Natural killer cell (primary cell): ENCODE results near the gene KSR1. TPM values are rescaled to one million over a fixed set of nuclear protein-coding genes. Genes with fewer than 3 reads are reported as not detected.
"Not testable (repeated sequence)": the region's sequence is repeated elsewhere in the genome, so short reads cannot be mapped to it uniquely, and the experiment has no call there.

Experiments
- ATAC-seq, 3 donors: fragments of 150-1000 bp in 2 of 3; fragments of 200-7000 bp in 1 of 3; cut with Tn5 transposase; 1 replicate in 1 of 3; 2 replicates in 2 of 3; pipeline ENCODE4 v1.10.0; 2021; ENCODE audit warnings: mild to moderate bottlenecking in 2 of 3, moderate library complexity in 2 of 3
- DNase-seq, 2 donors: peaks; one replicate each; pipeline versions ENCODE4 v3.0.0 to v3.0.0-alpha.2; 2013 to 2021; ENCODE audit warnings: mixed read lengths in 1 of 2
- H3K27ac ChIP-seq: one replicate; pipeline ENCODE4 v1.5.1; 2013; ENCODE audit warnings: mild to moderate bottlenecking, low read length
- H3K27me3 ChIP-seq: one replicate; pipeline ENCODE4 v1.6.1; 2013; ENCODE audit warnings: low read length; ENCODE audit not compliant: control insufficient read depth, insufficient read depth
- H3K36me3 ChIP-seq: one replicate; pipeline ENCODE4 v1.6.1; 2013; ENCODE audit warnings: low read length; ENCODE audit not compliant: control insufficient read depth, insufficient read depth
- H3K4me1 ChIP-seq: one replicate; pipeline ENCODE4 v1.6.1; 2013; ENCODE audit warnings: low read length; ENCODE audit not compliant: control insufficient read depth, insufficient read depth
- H3K4me3 ChIP-seq: one replicate; pipeline ENCODE4 v1.5.1; 2013; ENCODE audit warnings: low read length
- H3K9me3 ChIP-seq: one replicate; pipeline ENCODE4 v1.6.1; 2013; ENCODE audit warnings: low read length; ENCODE audit not compliant: control insufficient read depth, insufficient read depth
- H3K27ac Mint-ChIP-seq, 2 donors: one replicate each; pipeline ENCODE4 v1.8.0; 2022; ENCODE audit warnings: mild to moderate bottlenecking in 2 of 2, mixed read lengths in 2 of 2, moderate library complexity in 1 of 2
- H3K27me3 Mint-ChIP-seq, 2 donors: one replicate each; pipeline ENCODE4 v1.8.0; 2022; ENCODE audit warnings: low read depth in 2 of 2, mixed read lengths in 2 of 2
- H3K36me3 Mint-ChIP-seq: one replicate; pipeline ENCODE4 v1.8.0; 2022; ENCODE audit warnings: mixed read lengths
- H3K4me1 Mint-ChIP-seq, 2 donors: one replicate each; pipeline ENCODE4 v1.8.0; 2022; ENCODE audit warnings: mixed read lengths in 2 of 2
- H3K4me3 Mint-ChIP-seq: one replicate; pipeline ENCODE4 v1.8.0; 2022; ENCODE audit warnings: mild to moderate bottlenecking, moderate library complexity, mixed read lengths
- H3K9me3 Mint-ChIP-seq, 2 donors: one replicate each; pipeline ENCODE4 v1.8.0; 2022; ENCODE audit warnings: mixed read lengths in 2 of 2
- CTCF ChIP-seq: fragments of 200-600 bp; IDR thresholded peaks from one replicate; pipeline ENCODE4 v1.8.0; 2022; ENCODE audit warnings: antibody characterized with exemption
- WGBS: methylation state at CpG from one replicate; pipeline ENCODE4 v1.1.7; 2013; ENCODE audit warnings: missing lambda C conversion rate; ENCODE audit not compliant: insufficient coverage; 5-methylcytosine and 5-hydroxymethylcytosine counted together
- intact Hi-C: fragments of 100-400 bp; cut with micrococcal nuclease; formaldehyde crosslinking; loops from one replicate; pipeline ENCODE4 v1.14.2; 2022
- total RNA-seq, 4 donors: library from RNA; stranded (reverse); fragments of 120-200 nt in 1 of 4; gene quantifications; one replicate each; pipeline versions ENCODE4 v1.2.3 to v1.2.4, GENCODE V29; 2013 to 2022

The KSR1 gene
- total RNA-seq, 3 donors from 2014 or later (not counting 1 experiment from before 2014, with no cell fraction given): 46.4 to 63.1 (median 59.2) TPM

GRCh38 chr17:27419156-27419555 lies 37.1 kb upstream of the KSR1 start:
- WGBS: 98% methylated on average over 4 of the region's 4 CpGs
- no peaks in the 10 kb centered on the region for H3K4me1 Mint-ChIP-seq
- H3K9me3 Mint-ChIP-seq: no peaks in the 10 kb centered on the region

GRCh38 chr17:27420211-27420950 lies 35.9 kb upstream of the KSR1 start:
- no peak for ATAC-seq
- Mint-ChIP-seq H3K4me1 (no peaks in the 10 kb centered on the region), H3K9me3 (no peaks in the 10 kb centered on the region), H3K4me3 (no peak overlapping the region), H3K27me3 (no peaks in the 10 kb centered on the region), H3K27ac (no peak overlapping the region), H3K36me3 (no peaks in the 10 kb centered on the region)
- no peak for TF ChIP-seq CTCF
- Histone ChIP-seq H3K9me3 (no peaks in the 10 kb centered on the region), H3K27me3 (no peaks in the 10 kb centered on the region), H3K4me3 (no peak overlapping the region), H3K27ac (no peak overlapping the region), H3K4me1 (no peaks in the 10 kb centered on the region), H3K36me3 (no peaks in the 10 kb centered on the region)
- no peak for DNase-seq
- 82% methylated on average over 9 of the region's 9 CpGs for WGBS
- intact Hi-C loops: no loop called here

More at GRCh38 chr17:27419156-27419555, 37.1 kb upstream of the KSR1 start:
- DNase-seq: no peak
- Mint-ChIP-seq H3K27ac (no peak overlapping the region), H3K4me3 (no peak overlapping the region), H3K36me3 (no peaks in the 10 kb centered on the region), H3K27me3 (no peaks in the 10 kb centered on the region)
- H3K36me3 ChIP-seq: no peaks in the 10 kb centered on the region
- no peaks in the 10 kb centered on the region for H3K27me3 ChIP-seq
- no peaks in the 10 kb centered on the region for H3K4me1 ChIP-seq
- ATAC-seq: no peak
- H3K4me3 ChIP-seq: no peak overlapping the region
- intact Hi-C loops: no loop called here
- no peak for TF ChIP-seq CTCF
- H3K27ac ChIP-seq: no peak overlapping the region
- H3K9me3 ChIP-seq: no peaks in the 10 kb centered on the region

GRCh38 chr17:27421111-27421510 lies 35.1 kb upstream of the KSR1 start:
- Histone ChIP-seq H3K4me3 (no peak overlapping the region), H3K4me1 (no peaks in the 10 kb centered on the region), H3K9me3 (no peaks in the 10 kb centered on the region), H3K27ac (no peak overlapping the region), H3K36me3 (no peaks in the 10 kb centered on the region), H3K27me3 (no peaks in the 10 kb centered on the region)
- H3K27me3 Mint-ChIP-seq: no peaks in the 10 kb centered on the region
- H3K27ac Mint-ChIP-seq: no peak overlapping the region
- no peaks in the 10 kb centered on the region for H3K9me3 Mint-ChIP-seq
- intact Hi-C loops: no loop called here
- H3K4me3 Mint-ChIP-seq: no peak overlapping the region
- no peaks in the 10 kb centered on the region for H3K4me1 Mint-ChIP-seq
- DNase-seq (no peak), ATAC-seq (no peak)
- TF ChIP-seq CTCF: no peak
- WGBS: 92% methylated on average over 10 of the region's 10 CpGs
- no peaks in the 10 kb centered on the region for H3K36me3 Mint-ChIP-seq

GRCh38 chr17:27421626-27422025 lies 34.6 kb upstream of the KSR1 start:
- H3K4me1 ChIP-seq, H3K9me3 ChIP-seq, H3K4me3 ChIP-seq, H3K36me3 ChIP-seq, H3K27me3 ChIP-seq, H3K9me3 Mint-ChIP-seq, H3K4me1 Mint-ChIP-seq, H3K4me3 Mint-ChIP-seq, DNase-seq, H3K27ac ChIP-seq, ATAC-seq, H3K36me3 Mint-ChIP-seq, intact Hi-C loops, H3K27me3 Mint-ChIP-seq, H3K27ac Mint-ChIP-seq: not testable (repeated sequence)
- WGBS: 91% methylated on average over 5 of the region's 6 CpGs
